NCI-H2227 (cell line): Measurements from ENCODE around the gene RPS15.
A peak's percentile ranks its signal among the peaks of the same experiment; 100 is the strongest.

Source experiments
- DNase-seq: peaks from one replicate; lab custom pipeline; 2025; ENCODE audit not compliant: unreplicated experiment; lab: John Stamatoyannopoulos, UW

The RPS15 gene

GRCh38 chr19:1401889-1402217, 36.3 kb upstream of the RPS15 start:
- DNase-seq, result no peak

GRCh38 chr19:1402411-1403070, 35.7 kb upstream of the RPS15 start:
- DNase-seq, result no peak

GRCh38 chr19:1406774-1407527, 31.2 kb upstream of the RPS15 start:
- peak; percentile 98 for DNase-seq

GRCh38 chr19:1407528-1408299, 30.5 kb upstream of the RPS15 start, which contains the start of gene DAZAP1:
Gene DAZAP1 (plus strand): TSS chr19:1407586. CDS start chr19:1407774, 188 bp downstream.
- peak; percentile 71 for DNase-seq

GRCh38 chr19:1408300-1409203, 29.6 kb upstream of the RPS15 start:
- peak; percentile 53 for DNase-seq

- no peak for DNase-seq
Observed at GRCh38 chr19:1409204-1410005, 28.8 kb upstream of the RPS15 start.

GRCh38 chr19:1410136-1410786, 27.9 kb upstream of the RPS15 start:
- no peak for DNase-seq

GRCh38 chr19:1410789-1411188, 27.4 kb upstream of the RPS15 start:
- no peak for DNase-seq

- DNase-seq, result no peak
Observed at GRCh38 chr19:1411255-1412191, 26.7 kb upstream of the RPS15 start.

GRCh38 chr19:1412323-1412923, 25.8 kb upstream of the RPS15 start:
- no peak for DNase-seq

- DNase-seq, result no peak
Observed at GRCh38 chr19:1412995-1413800, 25.0 kb upstream of the RPS15 start.

GRCh38 chr19:1416014-1416841, 22.0 kb upstream of the RPS15 start:
- no peak for DNase-seq

GRCh38 chr19:1417145-1417544, 21.1 kb upstream of the RPS15 start:
- DNase-seq, result no peak

GRCh38 chr19:1417681-1418495, 20.3 kb upstream of the RPS15 start:
- no peak for DNase-seq

- DNase-seq, result no peak
Observed at GRCh38 chr19:1418496-1418775, 19.8 kb upstream of the RPS15 start.
